Vagina (tissue), 2 donors: Measurements from ENCODE around the gene GP1BB.

Source experiments
- CTCF ChIP-seq, 3 experiments: fragments of 450-650 bp in 2 of 3; fragments of 200-600 bp in 1 of 3; sonication (generic) in 1 of 3; IDR thresholded peaks; one replicate each; pipeline ENCODE4 v1.5.1; 2017 to 2019; ENCODE audit warnings: antibody characterized with exemption in 3 of 3, mild to moderate bottlenecking in 2 of 3, moderate library complexity in 2 of 3
- POLR2A ChIP-seq, 2 donors: fragments of 450-650 bp; IDR thresholded peaks; one replicate each; pipeline ENCODE4 v1.6.1; 2017; ENCODE audit warnings: antibody characterized with exemption in 2 of 2, mild to moderate bottlenecking in 2 of 2, moderate library complexity in 2 of 2
- POLR2AphosphoS5 ChIP-seq, 2 donors: sonication (generic); formaldehyde crosslinking; IDR thresholded peaks; one replicate each; pipeline ENCODE4 v1.9.0; 2017; ENCODE audit warnings: antibody characterized with exemption in 2 of 2, mild to moderate bottlenecking in 2 of 2, low read depth in 1 of 2; ENCODE audit not compliant: insufficient read depth in 1 of 2

- TF ChIP-seq POLR2AphosphoS5 (IDR thresholded peaks at IDR 0.05; ENCODE audit: insufficient read depth in 1 of 2, low read depth in 1 of 2), result no peak
- no peak for TF ChIP-seq POLR2A (IDR thresholded peaks at IDR 0.05)
- no peak for TF ChIP-seq CTCF (IDR thresholded peaks at IDR 0.05)
These were observed 16.6 kb upstream of the GP1BB start for GRCh38 chr22:19706661-19707151.
